Panc1 (cell line): ENCODE data around the gene IL17REL. TPM values are rescaled to one million over a fixed set of nuclear protein-coding genes. Genes with fewer than 3 reads are reported as not detected.

Experiments used
- ATAC-seq: fragments of 200-7000 bp; cut with Tn5 transposase; 2 replicates; pipeline ENCODE4 v1.9.1; 2020; ENCODE audit warnings: mild to moderate bottlenecking, moderate library complexity
- BruUV-seq: library from RNA; stranded (reverse); fragments of 400-500 nt; replicated peaks from 2 replicates; lab custom pipeline; 2021; lab: Mats Ljungman, UMichigan
- CTCF ChIA-PET: fragments of 300-600 bp; sonication (Branson Sonifier 250); formaldehyde crosslinking; loops from one replicate; lab custom pipeline; 2022; ENCODE audit warnings: antibody characterized with exemption; lab: Charles Lee
- POLR2A ChIA-PET: fragments of 300-600 bp; sonication (Branson Sonifier 250); formaldehyde crosslinking; loops from one replicate; lab custom pipeline; 2022; ENCODE audit warnings: antibody characterized with exemption; lab: Charles Lee
- DNase-seq: peaks from one replicate; pipeline ENCODE4 v3.0.0-alpha.2; 2010; ENCODE audit warnings: low read depth, low spot score
- H3K27ac ChIP-seq: 2 replicates; pipeline ENCODE4 v1.5.1; 2011; ENCODE audit warnings: mild to moderate bottlenecking, low read length, inconsistent platforms
- H3K27me3 ChIP-seq: fragments of 200-500 bp; sonication (Bioruptor generic); 2 replicates; pipeline ENCODE4 v1.6.0; 2014; ENCODE audit warnings: low read length, inconsistent platforms; ENCODE audit not compliant: control insufficient read depth, insufficient read depth
- H3K36me3 ChIP-seq: fragments of 200-500 bp; sonication (Bioruptor generic); 2 replicates; pipeline ENCODE4 v1.5.1; 2014; ENCODE audit warnings: inconsistent platforms, mild to moderate bottlenecking, low read length, moderate library complexity; ENCODE audit not compliant: control insufficient read depth, insufficient read depth
- H3K4me1 ChIP-seq: 2 replicates; pipeline ENCODE4 v1.5.1; 2011; ENCODE audit warnings: inconsistent platforms, mild to moderate bottlenecking, low read length, moderate library complexity; ENCODE audit not compliant: control insufficient read depth, insufficient read depth
- H3K4me3 ChIP-seq, 2 experiments: 2 replicates each; pipeline ENCODE4 v1.5.1; 2011 to 2012; ENCODE audit warnings: low read depth in 2 of 2, low read length in 2 of 2, mild to moderate bottlenecking in 2 of 2, inconsistent platforms in 1 of 2, moderate library complexity in 1 of 2
- H3K9me3 ChIP-seq: fragments of 200-500 bp; sonication (Bioruptor generic); 2 replicates; pipeline ENCODE4 v1.5.1; 2014; ENCODE audit warnings: low read depth, mild to moderate bottlenecking, inconsistent platforms, low read length, moderate library complexity; ENCODE audit not compliant: control insufficient read depth, insufficient read depth
- POLR2AphosphoS5 ChIP-seq: IDR thresholded peaks from 2 replicates; pipeline ENCODE4 v1.6.1; 2012; ENCODE audit warnings: mild to moderate bottlenecking, low read depth, low read length, moderate library complexity
- SIN3A ChIP-seq: IDR thresholded peaks from 2 replicates; pipeline ENCODE4 v1.6.1; 2012; ENCODE audit warnings: low read depth, mild to moderate bottlenecking, low read length, moderate library complexity, borderline replicate concordance; ENCODE audit not compliant: insufficient read depth
- TCF7L2 ChIP-seq: IDR thresholded peaks from 2 replicates; pipeline ENCODE4 v1.6.1; 2011; ENCODE audit warnings: mild to moderate bottlenecking, low read depth, low read length, inconsistent platforms
- in situ Hi-C: cut with HindIII; loops from 2 replicates; pipeline ENCODE4 v1.10.0; 2016; ENCODE audit warnings: low sequenced_read_pairs, low pct_unique_long_range_greater_than_20kb
- intact Hi-C: fragments of 100-400 bp; cut with micrococcal nuclease; formaldehyde crosslinking; loops from one replicate; pipeline ENCODE4 v1.10.0; 2022; ENCODE audit not compliant: unreplicated experiment
- total RNA-seq: library from RNA; stranded (reverse); gene quantifications from one replicate; pipeline ENCODE4 v1.2.1, GENCODE V29; 2021; ENCODE audit not compliant: unreplicated experiment
- TF ChIP-seq, protein P1 (sequence below), 2 experiments: IDR thresholded peaks; 2 replicates each; pipeline ENCODE4 v1.6.1; 2011 to 2012; ENCODE audit warnings: low read depth in 2 of 2, control low read depth in 1 of 2, low read length in 1 of 2, mild to moderate bottlenecking in 1 of 2, moderate library complexity in 1 of 2; ENCODE audit not compliant: insufficient read depth in 1 of 2
- TF ChIP-seq, protein P2 (sequence below): fragments of 450-650 bp; IDR thresholded peaks from 2 replicates; pipeline ENCODE4 v1.5.1; 2017; ENCODE audit warnings: mild to moderate bottlenecking

IL17REL gene
- total RNA-seq, 1 experiment from 2014 or later: 0.82 TPM

DNA sequence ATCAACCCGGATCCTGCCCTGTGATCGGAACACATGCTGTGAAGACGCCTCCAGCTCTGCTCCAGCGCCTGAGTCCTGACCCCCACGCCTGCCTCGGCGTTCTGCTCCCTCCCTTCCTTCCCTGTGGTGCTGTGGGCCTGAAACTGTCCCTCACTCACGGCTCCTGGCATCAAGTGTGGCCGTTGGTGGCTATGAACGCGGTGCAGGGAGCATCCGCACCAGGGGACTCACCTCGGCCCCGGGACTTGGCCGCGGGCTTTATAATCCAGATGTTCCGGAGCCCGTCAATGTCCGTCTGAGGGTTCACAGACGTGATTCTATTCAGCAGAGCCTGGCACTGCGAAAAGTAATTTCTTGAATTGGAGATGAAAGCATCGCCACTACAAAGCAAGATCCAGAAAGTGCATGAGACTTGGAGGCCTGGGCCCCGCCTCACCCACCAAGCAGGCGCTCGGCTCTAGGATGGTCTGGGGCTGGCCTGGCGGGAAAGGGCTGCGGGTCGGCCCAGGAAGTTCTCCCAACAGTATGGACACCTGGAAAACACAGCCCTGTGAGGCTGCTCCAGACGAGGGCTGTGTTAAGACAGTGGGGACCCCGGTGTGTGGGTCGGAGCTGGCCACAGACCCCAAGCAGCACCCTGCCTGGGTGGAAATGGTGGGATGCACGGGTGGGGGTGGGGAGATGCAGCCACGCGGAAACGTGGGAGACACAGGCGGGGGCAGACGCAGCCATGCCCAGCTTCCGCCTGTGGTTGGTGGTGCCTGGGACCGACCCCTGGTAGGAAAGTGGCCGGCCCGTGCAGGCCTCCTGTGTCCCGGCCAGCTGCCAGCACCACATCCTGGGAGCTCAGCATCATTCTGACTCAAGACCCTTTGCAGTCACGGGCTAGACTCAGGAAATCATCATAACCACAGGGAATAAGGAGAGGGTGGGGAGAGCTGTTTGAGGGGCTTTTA lies 21.8 kb upstream of the IL17REL start:
- POLR2A ChIA-PET: interaction anchor here (0.5 kb wide), 2 partner anchors 77 to 153 kb away, joined by 3 to 11 read pairs; no protein-coding TSS in a partner anchor
- ATAC-seq: no peak
- in situ Hi-C loops (no loop called here), intact Hi-C loops (no loop called here)
- CTCF ChIA-PET: no interaction called here
- DNase-seq: no peak
- BruUV-seq: no TSS peak
- Histone ChIP-seq H3K9me3 (no peaks in the 10 kb centered on the region), H3K27me3 (no peaks in the 10 kb centered on the region), H3K4me3 (no peak overlapping the region), H3K27ac (no peak overlapping the region), H3K4me1 (no peaks in the 10 kb centered on the region), H3K36me3 (no peaks in the 10 kb centered on the region)
- TF ChIP-seq POLR2AphosphoS5: no peak
- TF ChIP-seq, protein P1, sequence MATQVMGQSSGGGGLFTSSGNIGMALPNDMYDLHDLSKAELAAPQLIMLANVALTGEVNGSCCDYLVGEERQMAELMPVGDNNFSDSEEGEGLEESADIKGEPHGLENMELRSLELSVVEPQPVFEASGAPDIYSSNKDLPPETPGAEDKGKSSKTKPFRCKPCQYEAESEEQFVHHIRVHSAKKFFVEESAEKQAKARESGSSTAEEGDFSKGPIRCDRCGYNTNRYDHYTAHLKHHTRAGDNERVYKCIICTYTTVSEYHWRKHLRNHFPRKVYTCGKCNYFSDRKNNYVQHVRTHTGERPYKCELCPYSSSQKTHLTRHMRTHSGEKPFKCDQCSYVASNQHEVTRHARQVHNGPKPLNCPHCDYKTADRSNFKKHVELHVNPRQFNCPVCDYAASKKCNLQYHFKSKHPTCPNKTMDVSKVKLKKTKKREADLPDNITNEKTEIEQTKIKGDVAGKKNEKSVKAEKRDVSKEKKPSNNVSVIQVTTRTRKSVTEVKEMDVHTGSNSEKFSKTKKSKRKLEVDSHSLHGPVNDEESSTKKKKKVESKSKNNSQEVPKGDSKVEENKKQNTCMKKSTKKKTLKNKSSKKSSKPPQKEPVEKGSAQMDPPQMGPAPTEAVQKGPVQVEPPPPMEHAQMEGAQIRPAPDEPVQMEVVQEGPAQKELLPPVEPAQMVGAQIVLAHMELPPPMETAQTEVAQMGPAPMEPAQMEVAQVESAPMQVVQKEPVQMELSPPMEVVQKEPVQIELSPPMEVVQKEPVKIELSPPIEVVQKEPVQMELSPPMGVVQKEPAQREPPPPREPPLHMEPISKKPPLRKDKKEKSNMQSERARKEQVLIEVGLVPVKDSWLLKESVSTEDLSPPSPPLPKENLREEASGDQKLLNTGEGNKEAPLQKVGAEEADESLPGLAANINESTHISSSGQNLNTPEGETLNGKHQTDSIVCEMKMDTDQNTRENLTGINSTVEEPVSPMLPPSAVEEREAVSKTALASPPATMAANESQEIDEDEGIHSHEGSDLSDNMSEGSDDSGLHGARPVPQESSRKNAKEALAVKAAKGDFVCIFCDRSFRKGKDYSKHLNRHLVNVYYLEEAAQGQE (IDR thresholded peaks at IDR 0.05; ENCODE audit: insufficient read depth in 1 of 2, low read depth in 2 of 2, low read length in 1 of 2): no peak
- TF ChIP-seq, protein P2, sequence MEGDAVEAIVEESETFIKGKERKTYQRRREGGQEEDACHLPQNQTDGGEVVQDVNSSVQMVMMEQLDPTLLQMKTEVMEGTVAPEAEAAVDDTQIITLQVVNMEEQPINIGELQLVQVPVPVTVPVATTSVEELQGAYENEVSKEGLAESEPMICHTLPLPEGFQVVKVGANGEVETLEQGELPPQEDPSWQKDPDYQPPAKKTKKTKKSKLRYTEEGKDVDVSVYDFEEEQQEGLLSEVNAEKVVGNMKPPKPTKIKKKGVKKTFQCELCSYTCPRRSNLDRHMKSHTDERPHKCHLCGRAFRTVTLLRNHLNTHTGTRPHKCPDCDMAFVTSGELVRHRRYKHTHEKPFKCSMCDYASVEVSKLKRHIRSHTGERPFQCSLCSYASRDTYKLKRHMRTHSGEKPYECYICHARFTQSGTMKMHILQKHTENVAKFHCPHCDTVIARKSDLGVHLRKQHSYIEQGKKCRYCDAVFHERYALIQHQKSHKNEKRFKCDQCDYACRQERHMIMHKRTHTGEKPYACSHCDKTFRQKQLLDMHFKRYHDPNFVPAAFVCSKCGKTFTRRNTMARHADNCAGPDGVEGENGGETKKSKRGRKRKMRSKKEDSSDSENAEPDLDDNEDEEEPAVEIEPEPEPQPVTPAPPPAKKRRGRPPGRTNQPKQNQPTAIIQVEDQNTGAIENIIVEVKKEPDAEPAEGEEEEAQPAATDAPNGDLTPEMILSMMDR: no peak
- no peak for TF ChIP-seq SIN3A
- TF ChIP-seq TCF7L2: no peak

DNA sequence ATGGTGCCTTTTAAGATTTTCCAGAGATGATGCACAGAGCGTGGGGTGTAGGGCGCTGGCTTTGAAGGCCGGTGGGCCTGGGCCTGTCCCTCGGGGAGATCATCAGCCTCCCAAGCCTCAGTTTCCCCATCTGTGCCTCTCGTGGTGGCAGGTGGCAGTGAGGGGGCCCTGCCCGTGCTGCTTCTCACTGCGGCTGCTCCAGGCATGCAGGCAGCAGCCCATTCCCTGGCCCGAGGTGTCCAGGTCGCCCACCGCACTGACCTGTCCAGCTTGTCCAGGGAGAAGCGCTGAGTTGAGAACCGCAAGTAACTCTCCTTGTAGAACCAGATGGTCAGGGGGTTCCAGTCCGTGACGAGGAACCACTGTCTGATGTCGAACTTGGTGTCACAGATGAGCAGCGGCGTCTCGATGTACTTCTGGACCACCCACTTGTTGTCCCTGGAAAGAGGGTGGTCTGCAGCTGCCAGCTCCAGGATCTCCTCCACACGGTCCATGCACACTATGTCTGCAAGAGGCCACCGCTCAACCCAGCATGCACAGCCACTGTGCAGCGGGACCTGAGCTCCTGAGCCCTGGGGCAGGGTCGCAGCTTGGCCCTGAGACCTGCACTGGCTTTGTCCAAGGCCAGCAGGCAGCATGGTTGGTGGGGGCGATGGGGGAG lies 20.5 kb upstream of the IL17REL start:
- no peaks in the 10 kb centered on the region for H3K27me3 ChIP-seq
- intact Hi-C loops: no loop called here

More for the DNA sequence above, 20.5 kb upstream of the IL17REL start:
- Histone ChIP-seq H3K27ac (no peak overlapping the region), H3K36me3 (no peaks in the 10 kb centered on the region), H3K4me3 (no peak overlapping the region), H3K9me3 (no peaks in the 10 kb centered on the region), H3K4me1 (peaks cover 3% of the 10 kb centered on the region)
- in situ Hi-C loops: no loop called here
- TF ChIP-seq, protein P1 (IDR thresholded peaks at IDR 0.05; ENCODE audit: insufficient read depth in 1 of 2, low read depth in 2 of 2, low read length in 1 of 2): no peak
- ATAC-seq (no peak), DNase-seq (no peak)
- BruUV-seq: no TSS peak
- ChIA-PET CTCF (no interaction called here), POLR2A (no interaction called here)
